Hematopoietic multipotent progenitor cell treated with erythropoietin and hydrocortisone succinate and interleukin-3 and kit ligand, for 17 days (in vitro differentiated cells): Measurements from ENCODE around the gene RIPPLY1.
"Not testable (repeated sequence)": the region's sequence is repeated elsewhere in the genome, so short reads cannot be mapped to it uniquely, and the experiment has no call there.

Source experiments
- DNase-seq: peaks from one replicate; pipeline ENCODE4 v3.0.0-alpha.2; 2015; ENCODE audit warnings: low spot score

Gene RIPPLY1

GRCh38 chrX:106906361-106906760 lies 3.2 kb upstream of the RIPPLY1 start:
- no peak for DNase-seq

GRCh38 chrX:106905064-106905708 lies 2.0 kb upstream of the RIPPLY1 start:
- no peak for DNase-seq

GRCh38 chrX:106903856-106904528 lies 851 bp upstream of the RIPPLY1 start:
- no peak for DNase-seq

- DNase-seq, result no peak
Measured at GRCh38 chrX:106902684-106903083, 457 bp downstream of the RIPPLY1 start.

- no peak for DNase-seq
Measured at GRCh38 chrX:106901781-106902219, 1.3 kb downstream of the RIPPLY1 start.

- no peak for DNase-seq
Measured at GRCh38 chrX:106901341-106901740, 1.8 kb downstream of the RIPPLY1 start.

- DNase-seq, result no peak
Measured at GRCh38 chrX:106899841-106900240, 3.3 kb downstream of the RIPPLY1 start.

GRCh38 chrX:106899276-106899675 lies 3.9 kb downstream of the RIPPLY1 start:
- no peak for DNase-seq

- DNase-seq, result peak; percentile 5
Measured at GRCh38 chrX:106898462-106898861, 4.7 kb downstream of the RIPPLY1 start.

- no peak for DNase-seq
Measured at GRCh38 chrX:106897259-106897658, 5.9 kb downstream of the RIPPLY1 start.

- DNase-seq, result no peak
Measured at GRCh38 chrX:106894978-106895452, 8.1 kb downstream of the RIPPLY1 start.

GRCh38 chrX:106894392-106894909 lies 8.7 kb downstream of the RIPPLY1 start:
- peak; percentile 18 for DNase-seq

GRCh38 chrX:106891762-106892460 lies 11.2 kb downstream of the RIPPLY1 start:
- DNase-seq, result no peak

GRCh38 chrX:106889468-106889867 lies 13.7 kb downstream of the RIPPLY1 start:
- DNase-seq, result no peak

- no peak for DNase-seq
Measured at GRCh38 chrX:106875151-106875550, 28.0 kb downstream of the RIPPLY1 start.

- DNase-seq, result peak; percentile 4
Measured at GRCh38 chrX:106874075-106874474, 29.1 kb downstream of the RIPPLY1 start.

GRCh38 chrX:106872796-106873195 lies 30.3 kb downstream of the RIPPLY1 start:
- DNase-seq, result not testable (repeated sequence)

- DNase-seq, result no peak
Measured at GRCh38 chrX:106863697-106864096, 39.4 kb downstream of the RIPPLY1 start.

- DNase-seq, result no peak
Measured at GRCh38 chrX:106862972-106863688, 40.0 kb downstream of the RIPPLY1 start.
